ENCODE data around the gene PHAF1. TPM values are rescaled to one million over a fixed set of nuclear protein-coding genes. Genes with fewer than 3 reads are reported as not detected.

The PHAF1 gene
- total and polyA plus RNA-seq, 4 donors: 26.6 to 42.4 (median 28.4) TPM

GRCh38 chr16:67188798-67189197, 79.1 kb downstream of the PHAF1 start:
- H3K4me1 ChIP-seq (ENCODE audit: control insufficient read depth in 4 of 4, insufficient read depth in 4 of 4, low read length in 3 of 4): peaks cover 15 to 41% (median 36%) of the 10 kb centered on the region in 4 donors
- 95% methylated on average over 15 of the region's 15 CpGs for WGBS
- no peak for DNase-seq (ENCODE audit: low spot score)
- no peak overlapping the region for H3K9ac ChIP-seq (ENCODE audit: low read depth in 1 of 2, low read length in 2 of 2)
- no peaks in the 10 kb centered on the region for H3K9me3 ChIP-seq (ENCODE audit: control insufficient read depth in 4 of 4, low read length in 3 of 4)
- H3K27ac ChIP-seq (ENCODE audit: low read depth in 1 of 2, low read length in 2 of 2): no peak overlapping the region
- no peaks in the 10 kb centered on the region for H3K36me3 ChIP-seq (ENCODE audit: control insufficient read depth in 4 of 4, insufficient read depth in 3 of 4, low read depth in 1 of 4, low read length in 3 of 4)
- no peak overlapping the region for H3K4me3 ChIP-seq (ENCODE audit: low read depth in 1 of 3, low read length in 3 of 3)
- no peaks in the 10 kb centered on the region for H3K27me3 ChIP-seq (ENCODE audit: control insufficient read depth in 4 of 4, insufficient read depth in 4 of 4, low read length in 3 of 4)
- TF ChIP-seq FOXA2 (IDR thresholded peaks at IDR 0.05): no peak
- TF ChIP-seq RXRA (IDR thresholded peaks at IDR 0.05): no peak
- TF ChIP-seq EGR1 (IDR thresholded peaks at IDR 0.05; ENCODE audit: low read depth in 2 of 2): no peak
- TF ChIP-seq, protein P1, sequence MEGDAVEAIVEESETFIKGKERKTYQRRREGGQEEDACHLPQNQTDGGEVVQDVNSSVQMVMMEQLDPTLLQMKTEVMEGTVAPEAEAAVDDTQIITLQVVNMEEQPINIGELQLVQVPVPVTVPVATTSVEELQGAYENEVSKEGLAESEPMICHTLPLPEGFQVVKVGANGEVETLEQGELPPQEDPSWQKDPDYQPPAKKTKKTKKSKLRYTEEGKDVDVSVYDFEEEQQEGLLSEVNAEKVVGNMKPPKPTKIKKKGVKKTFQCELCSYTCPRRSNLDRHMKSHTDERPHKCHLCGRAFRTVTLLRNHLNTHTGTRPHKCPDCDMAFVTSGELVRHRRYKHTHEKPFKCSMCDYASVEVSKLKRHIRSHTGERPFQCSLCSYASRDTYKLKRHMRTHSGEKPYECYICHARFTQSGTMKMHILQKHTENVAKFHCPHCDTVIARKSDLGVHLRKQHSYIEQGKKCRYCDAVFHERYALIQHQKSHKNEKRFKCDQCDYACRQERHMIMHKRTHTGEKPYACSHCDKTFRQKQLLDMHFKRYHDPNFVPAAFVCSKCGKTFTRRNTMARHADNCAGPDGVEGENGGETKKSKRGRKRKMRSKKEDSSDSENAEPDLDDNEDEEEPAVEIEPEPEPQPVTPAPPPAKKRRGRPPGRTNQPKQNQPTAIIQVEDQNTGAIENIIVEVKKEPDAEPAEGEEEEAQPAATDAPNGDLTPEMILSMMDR (IDR thresholded peaks at IDR 0.05; ENCODE audit: low read depth, low read length, missing input control): no peak
- TF ChIP-seq ATF3 (IDR thresholded peaks at IDR 0.05): no peak
- TF ChIP-seq YY1 (IDR thresholded peaks at IDR 0.05): no peak
- TF ChIP-seq GABPA (IDR thresholded peaks at IDR 0.05 in 1 of 2, conservative IDR thresholded peaks at IDR 0.05 in 1 of 2): no peak
- TF ChIP-seq, protein P2, sequence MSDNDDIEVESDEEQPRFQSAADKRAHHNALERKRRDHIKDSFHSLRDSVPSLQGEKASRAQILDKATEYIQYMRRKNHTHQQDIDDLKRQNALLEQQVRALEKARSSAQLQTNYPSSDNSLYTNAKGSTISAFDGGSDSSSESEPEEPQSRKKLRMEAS (IDR thresholded peaks at IDR 0.05): no peak
- TF ChIP-seq NR2F2 (IDR thresholded peaks at IDR 0.05): no peak
- TF ChIP-seq SP1 (IDR thresholded peaks at IDR 0.05): no peak
- TF ChIP-seq RAD21 (IDR thresholded peaks at IDR 0.05): no peak

GRCh38 chr16:67190041-67190440, 80.3 kb downstream of the PHAF1 start, which contains the start of gene EXOC3L1:
Gene EXOC3L1 (minus strand): TSS chr16:67190136. CDS start chr16:67189676, 460 bp downstream.
- Histone ChIP-seq H3K27ac (ENCODE audit: low read depth in 1 of 2, low read length in 2 of 2) (no peak within 1 kb of the TSS), H3K27me3 (ENCODE audit: control insufficient read depth in 4 of 4, insufficient read depth in 4 of 4, low read length in 3 of 4) (no peaks in the 10 kb centered on the region), H3K4me3 (ENCODE audit: low read depth in 1 of 3, low read length in 3 of 3) (peak within 1 kb of the TSS in 1 of 3 donors; percentile 7), H3K4me1 (ENCODE audit: control insufficient read depth in 4 of 4, insufficient read depth in 4 of 4, low read length in 3 of 4) (peaks cover 10 to 34% (median 30%) of the 10 kb centered on the region in 4 donors), H3K9me3 (ENCODE audit: control insufficient read depth in 4 of 4, low read length in 3 of 4) (no peaks in the 10 kb centered on the region), H3K9ac (ENCODE audit: low read depth in 1 of 2, low read length in 2 of 2) (no peak within 1 kb of the TSS), H3K36me3 (ENCODE audit: control insufficient read depth in 4 of 4, insufficient read depth in 3 of 4, low read depth in 1 of 4, low read length in 3 of 4) (peaks cover 6 to 10% (median 8%) of the 10 kb centered on the region in 4 donors)
- DNase-seq (ENCODE audit: low spot score): no peak
- 58% methylated on average over 6 of the region's 6 CpGs for WGBS
- TF ChIP-seq ATF3 (IDR thresholded peaks at IDR 0.05) (no peak), GABPA (IDR thresholded peaks at IDR 0.05 in 1 of 2, conservative IDR thresholded peaks at IDR 0.05 in 1 of 2) (no peak), FOXA1 (IDR thresholded peaks at IDR 0.05) (no peak)

DNA sequence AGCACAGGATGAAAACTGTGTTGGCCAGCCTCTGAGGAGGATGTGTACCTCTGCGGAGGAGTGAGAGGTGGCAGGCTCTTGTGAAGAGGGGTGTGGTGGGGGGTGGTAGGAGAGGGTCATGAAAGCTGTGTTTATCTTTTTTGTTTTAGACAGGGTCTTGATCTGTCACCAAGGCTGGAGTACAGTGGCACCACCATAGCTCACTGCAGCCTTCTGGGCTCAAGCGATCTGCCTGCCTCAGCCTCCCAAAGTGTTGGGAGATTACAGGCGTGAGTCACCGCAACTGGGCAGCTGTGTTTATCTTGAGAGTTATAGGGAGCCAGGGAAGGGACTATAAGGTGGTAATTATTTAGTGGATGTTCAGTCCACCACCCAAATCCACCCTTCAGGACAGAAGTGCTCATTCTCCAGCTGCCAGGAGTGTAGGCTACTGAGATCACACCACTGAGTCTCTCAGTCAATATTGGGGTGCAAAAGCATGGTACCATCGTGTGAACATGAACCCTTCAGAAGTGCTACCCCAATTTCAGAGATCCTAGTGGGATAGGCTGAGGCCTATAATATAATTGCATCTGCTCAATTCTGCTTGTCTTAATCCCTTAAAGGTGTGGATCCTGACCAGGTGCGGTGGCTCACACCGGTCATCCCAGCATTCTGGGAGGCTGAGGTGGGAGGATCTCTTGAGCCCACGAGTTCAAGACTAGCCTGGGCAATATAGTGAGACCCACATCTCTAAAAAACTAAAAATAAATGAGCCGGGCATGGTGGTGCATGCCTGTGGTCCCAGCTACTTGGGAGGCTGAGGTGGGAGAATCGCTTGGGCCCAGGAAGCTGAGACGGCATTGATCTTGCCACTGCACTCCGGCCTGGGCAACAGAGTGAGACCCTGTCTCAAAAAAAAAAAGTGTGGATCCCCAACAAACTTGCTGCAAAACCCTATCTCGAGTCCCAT, 81.0 kb downstream of the PHAF1 start:
- Histone ChIP-seq H3K4me3 (ENCODE audit: low read depth in 1 of 3, low read length in 3 of 3) (no peak overlapping the region), H3K27me3 (ENCODE audit: control insufficient read depth in 4 of 4, insufficient read depth in 4 of 4, low read length in 3 of 4) (no peaks in the 10 kb centered on the region), H3K4me1 (ENCODE audit: control insufficient read depth in 4 of 4, insufficient read depth in 4 of 4, low read length in 3 of 4) (peaks cover 8 to 27% (median 23%) of the 10 kb centered on the region in 4 donors), H3K9me3 (ENCODE audit: control insufficient read depth in 4 of 4, low read length in 3 of 4) (no peaks in the 10 kb centered on the region), H3K27ac (ENCODE audit: low read depth in 1 of 2, low read length in 2 of 2) (no peak overlapping the region), H3K36me3 (ENCODE audit: control insufficient read depth in 4 of 4, insufficient read depth in 3 of 4, low read depth in 1 of 4, low read length in 3 of 4) (peaks cover 6 to 17% (median 12%) of the 10 kb centered on the region in 4 donors), H3K9ac (ENCODE audit: low read depth in 1 of 2, low read length in 2 of 2) (no peak overlapping the region)
- WGBS: 81% methylated on average over 13 of the region's 13 CpGs
- DNase-seq (ENCODE audit: low spot score): no peak
- no peak for TF ChIP-seq RAD21 (IDR thresholded peaks at IDR 0.05)
- TF ChIP-seq REST (IDR thresholded peaks at IDR 0.05): no peak
- no peak for TF ChIP-seq FOXA1 (IDR thresholded peaks at IDR 0.05)
- TF ChIP-seq, protein P1 (IDR thresholded peaks at IDR 0.05; ENCODE audit: low read depth, low read length, missing input control): no peak
- no peak for TF ChIP-seq NR2F2 (IDR thresholded peaks at IDR 0.05)
- no peak for TF ChIP-seq FOXA2 (IDR thresholded peaks at IDR 0.05)
- no peak for TF ChIP-seq YY1 (IDR thresholded peaks at IDR 0.05)
